Activated CD8-positive, alpha-beta memory T cell treated with anti-CD3 and anti-CD28 coated beads, Interleukin-2, amount 50 U/mL, for 1 hour (primary cell): ENCODE data around the gene CAPN8.

Source experiments
- DNase-seq: peaks from one replicate; pipeline ENCODE4 v3.0.0-alpha.2; 2020; ENCODE audit errors: extremely low read depth

CAPN8 gene

GRCh38 chr1:223665592-223666312 lies at the start of gene CAPN8:
Gene CAPN8, minus strand, starts transcription at chr1:223665701. Its CDS starts 55 bp downstream, at chr1:223665646.
- no peak for DNase-seq

GRCh38 chr1:223714849-223715603 lies 49.5 kb upstream of the CAPN8 start:
- DNase-seq: no peak

GRCh38 chr1:223714421-223714724 lies 48.9 kb upstream of the CAPN8 start:
- no peak for DNase-seq

- no peak for DNase-seq
Observed at GRCh38 chr1:223713546-223714420, 48.3 kb upstream of the CAPN8 start.

GRCh38 chr1:223712850-223713474 lies 47.5 kb upstream of the CAPN8 start:
- no peak for DNase-seq

GRCh38 chr1:223712194-223712849 lies 46.8 kb upstream of the CAPN8 start, which contains the start of gene CAPN2:
Gene CAPN2, plus strand, starts transcription at chr1:223712539. Its CDS starts 102 bp downstream, at chr1:223712641.
- DNase-seq: no peak

GRCh38 chr1:223711747-223712193 lies 46.3 kb upstream of the CAPN8 start:
- DNase-seq: no peak

- no peak for DNase-seq
Observed at GRCh38 chr1:223711173-223711572, 45.7 kb upstream of the CAPN8 start.

- DNase-seq: no peak
Observed at GRCh38 chr1:223710179-223711133, 45.0 kb upstream of the CAPN8 start.

GRCh38 chr1:223709598-223709997 lies 44.1 kb upstream of the CAPN8 start:
- no peak for DNase-seq

- no peak for DNase-seq
Observed at GRCh38 chr1:223708651-223709268, 43.3 kb upstream of the CAPN8 start.

- no peak for DNase-seq
Observed at GRCh38 chr1:223708001-223708359, 42.5 kb upstream of the CAPN8 start.

GRCh38 chr1:223707256-223708000 lies 41.9 kb upstream of the CAPN8 start:
- no peak for DNase-seq

GRCh38 chr1:223706077-223706973 lies 40.8 kb upstream of the CAPN8 start:
- DNase-seq: no peak

- DNase-seq: no peak
Observed at GRCh38 chr1:223704921-223705878, 39.7 kb upstream of the CAPN8 start.

GRCh38 chr1:223703668-223704013 lies 38.1 kb upstream of the CAPN8 start:
- DNase-seq: no peak
